Mesendoderm (in vitro differentiated cells): Measurements from ENCODE around the gene KIAA1328.
"Not testable (repeated sequence)": the region's sequence is repeated elsewhere in the genome, so short reads cannot be mapped to it uniquely, and the experiment has no call there.

Experiments
- DNase-seq: peaks from one replicate; pipeline ENCODE4 v3.0.0; 2013
- H2AK5ac ChIP-seq: 2 replicates; pipeline ENCODE4 v1.6.1; 2013; ENCODE audit warnings: low read length, inconsistent platforms
- H2BK120ac ChIP-seq: 2 replicates; pipeline ENCODE4 v1.6.1; 2013; ENCODE audit warnings: low read depth, mild to moderate bottlenecking, low read length, moderate library complexity, mixed read lengths
- H2BK15ac ChIP-seq: replicated peaks from 2 replicates; pipeline ENCODE4 v1.6.1; 2013; ENCODE audit warnings: low read depth, mild to moderate bottlenecking, moderate library complexity
- H2BK5ac ChIP-seq: 2 replicates; pipeline ENCODE4 v1.6.1; 2013; ENCODE audit warnings: low read length, inconsistent platforms
- H3K18ac ChIP-seq: 2 replicates; pipeline ENCODE4 v1.6.1; 2013; ENCODE audit warnings: mild to moderate bottlenecking, low read length, mixed read lengths
- H3K23ac ChIP-seq: one replicate; pipeline ENCODE4 v1.6.1; 2013; ENCODE audit warnings: low read length
- H3K27ac ChIP-seq: 2 replicates; pipeline ENCODE4 v1.5.1; 2013; ENCODE audit warnings: low read depth, mild to moderate bottlenecking, inconsistent platforms, low read length, moderate library complexity
- H3K27me3 ChIP-seq: 2 replicates; pipeline ENCODE4 v1.6.1; 2013; ENCODE audit warnings: low read length, control low read depth, mild to moderate bottlenecking, inconsistent platforms; ENCODE audit not compliant: insufficient read depth, poor library complexity
- H3K36me3 ChIP-seq: 2 replicates; pipeline ENCODE4 v1.6.1; 2013; ENCODE audit warnings: low read length, inconsistent platforms; ENCODE audit not compliant: control insufficient read depth, insufficient read depth
- H3K4ac ChIP-seq: one replicate; pipeline ENCODE4 v1.6.1; 2013; ENCODE audit warnings: low read depth, mild to moderate bottlenecking, low read length, moderate library complexity
- H3K4me1 ChIP-seq: 2 replicates; pipeline ENCODE4 v1.6.1; 2013; ENCODE audit warnings: low read depth, low read length, inconsistent platforms; ENCODE audit not compliant: control insufficient read depth
- H3K4me2 ChIP-seq: 2 replicates; pipeline ENCODE4 v1.6.1; 2013; ENCODE audit warnings: low read length
- H3K4me3 ChIP-seq: 2 replicates; pipeline ENCODE4 v1.5.1; 2013; ENCODE audit warnings: mild to moderate bottlenecking, low read length
- H3K56ac ChIP-seq: one replicate; pipeline ENCODE4 v1.6.1; 2013; ENCODE audit warnings: low read length
- H3K79me1 ChIP-seq: 2 replicates; pipeline ENCODE4 v1.6.1; 2013; ENCODE audit warnings: low read length, inconsistent platforms
- H3K79me2 ChIP-seq: 2 replicates; pipeline ENCODE4 v1.6.1; 2013; ENCODE audit warnings: mild to moderate bottlenecking, low read length; ENCODE audit not compliant: control insufficient read depth, insufficient read depth
- H3K9ac ChIP-seq: 2 replicates; pipeline ENCODE4 v1.6.1; 2013; ENCODE audit warnings: low read length, inconsistent platforms
- H4K5ac ChIP-seq: one replicate; pipeline ENCODE4 v1.6.1; 2013; ENCODE audit warnings: low read length
- H4K8ac ChIP-seq: one replicate; pipeline ENCODE4 v1.6.1; 2013; ENCODE audit warnings: low read depth, mild to moderate bottlenecking, control low read depth, low read length, moderate library complexity
- WGBS: extraction: QIAGEN DNeasy Blood & Tissue Kit; methylation state at CpG from one replicate; pipeline ENCODE4 v1.1.7; 2013; ENCODE audit warnings: low lambda C conversion rate, missing lambda C conversion rate; ENCODE audit not compliant: insufficient coverage; ENCODE audit errors: extremely low coverage; 5-methylcytosine and 5-hydroxymethylcytosine counted together

The KIAA1328 gene

DNA sequence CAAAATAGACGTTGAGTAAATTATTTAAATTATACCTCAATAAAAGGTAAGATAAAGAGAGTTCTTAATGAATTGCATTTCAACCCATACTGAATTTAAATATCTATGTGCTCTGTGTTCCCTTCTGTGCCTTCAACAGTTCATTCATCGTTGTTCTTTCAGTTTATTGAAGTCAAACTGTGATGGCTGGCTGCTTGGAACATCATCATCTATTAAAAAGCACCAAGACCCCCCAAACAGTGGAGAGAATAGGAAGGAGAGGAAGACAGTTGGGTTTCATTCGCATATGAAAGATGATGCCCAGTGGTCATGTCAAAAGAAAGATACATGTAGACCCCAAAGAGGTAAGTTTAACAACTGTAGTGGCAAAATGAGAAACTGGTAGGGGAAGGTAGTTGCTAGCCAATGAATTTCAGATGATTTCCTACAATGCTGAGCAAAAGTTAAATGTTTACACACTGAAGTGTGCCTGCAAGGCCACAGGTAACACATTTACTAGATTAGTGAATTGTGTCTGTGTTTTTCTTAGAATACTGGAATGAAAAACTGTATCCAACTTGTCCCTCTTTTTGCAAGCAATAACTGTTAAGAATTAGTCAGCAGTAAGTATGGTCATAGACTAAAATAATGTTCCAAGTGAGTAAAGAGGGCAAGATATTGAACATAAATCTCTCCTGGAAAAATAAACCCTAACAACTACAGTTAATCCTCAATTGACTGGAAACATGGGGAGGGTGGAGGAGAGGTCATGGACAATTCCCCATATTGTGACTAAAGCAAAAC lies 331.3 kb downstream of the KIAA1328 start:
- Histone ChIP-seq H3K18ac (no peak overlapping the region), H3K23ac (no peak overlapping the region), H2AK5ac (no peak overlapping the region), H3K27ac (no peak overlapping the region), H2BK120ac (no peak overlapping the region), H4K8ac (no peak overlapping the region), H3K4me1 (no peaks in the 10 kb centered on the region), H3K9ac (no peak overlapping the region), H3K4me3 (no peak overlapping the region), H3K36me3 (no peaks in the 10 kb centered on the region), H4K5ac (no peak overlapping the region), H2BK15ac (no peak overlapping the region), H3K27me3 (no peaks in the 10 kb centered on the region), H3K79me1 (no peaks in the 10 kb centered on the region), H3K4me2 (no peak overlapping the region), H3K79me2 (no peaks in the 10 kb centered on the region), H3K4ac (no peak overlapping the region), H3K56ac (no peak overlapping the region), H2BK5ac (no peak overlapping the region)
- no peak for DNase-seq
- no CpG with 5 or more reads among the region's 3 CpGs for WGBS

DNA sequence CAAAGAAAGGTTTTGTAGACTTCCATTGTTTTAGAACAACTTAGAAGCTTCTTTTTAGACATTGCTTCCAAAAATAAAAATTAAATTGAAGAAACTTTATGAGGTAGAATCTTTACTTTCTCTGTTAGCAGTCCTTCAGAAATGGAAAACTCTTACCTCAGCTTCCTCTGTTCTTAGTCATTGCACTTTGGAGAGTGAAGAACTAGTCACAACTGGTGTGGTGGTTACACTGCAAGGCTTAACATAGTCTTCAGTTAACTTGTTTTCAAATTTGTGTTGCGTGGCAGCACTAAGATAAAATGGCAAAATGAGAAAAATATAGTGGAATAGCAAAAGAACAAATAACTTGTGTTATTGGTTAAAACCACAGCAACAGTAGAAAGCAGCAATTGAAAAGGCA lies 332.6 kb downstream of the KIAA1328 start:
- no peak overlapping the region for H2BK5ac ChIP-seq
- no peaks in the 10 kb centered on the region for H3K79me2 ChIP-seq
- H3K36me3 ChIP-seq = no peaks in the 10 kb centered on the region
- no peak overlapping the region for H4K8ac ChIP-seq
- H3K56ac ChIP-seq = no peak overlapping the region
- no peak overlapping the region for H3K18ac ChIP-seq
- H3K4me2 ChIP-seq = no peak overlapping the region
- no peak overlapping the region for H2BK120ac ChIP-seq
- no peak overlapping the region for H3K23ac ChIP-seq
- H3K9ac ChIP-seq = no peak overlapping the region
- no peak overlapping the region for H3K4ac ChIP-seq
- no peaks in the 10 kb centered on the region for H3K27me3 ChIP-seq
- no peak overlapping the region for H3K4me3 ChIP-seq
- no peak for DNase-seq
- no CpG with 5 or more reads among the region's 1 CpG for WGBS
- H3K27ac ChIP-seq = no peak overlapping the region
- no peaks in the 10 kb centered on the region for H3K4me1 ChIP-seq
- H2AK5ac ChIP-seq = no peak overlapping the region
- no peak overlapping the region for H4K5ac ChIP-seq
- H3K79me1 ChIP-seq = no peaks in the 10 kb centered on the region
- no peak overlapping the region for H2BK15ac ChIP-seq

DNA sequence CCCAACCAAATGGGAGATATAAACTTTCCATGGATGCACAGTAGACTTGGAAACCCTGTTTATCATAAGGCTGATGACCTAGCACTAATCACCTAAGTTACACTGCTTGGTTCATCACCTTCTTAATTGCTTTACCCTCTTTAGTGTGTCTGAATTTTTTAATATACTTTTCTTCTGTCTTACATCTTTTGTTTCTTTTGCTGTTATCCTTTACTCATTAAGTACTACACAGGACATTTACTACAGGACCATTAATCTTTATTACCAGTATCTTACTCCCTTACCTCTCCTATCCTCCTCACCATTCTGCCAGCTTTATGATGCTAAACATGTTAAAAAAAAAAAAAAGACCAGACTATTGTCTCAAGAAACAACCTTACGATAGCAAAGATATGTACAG lies 333.6 kb downstream of the KIAA1328 start:
- no peaks in the 10 kb centered on the region for H3K79me1 ChIP-seq
- H3K56ac ChIP-seq = no peak overlapping the region
- no peak for DNase-seq
- no CpG with 5 or more reads among the region's 1 CpG for WGBS
- H4K8ac ChIP-seq = no peak overlapping the region
- H3K4me2 ChIP-seq = no peak overlapping the region
- H3K4ac ChIP-seq = no peak overlapping the region
- no peaks in the 10 kb centered on the region for H3K4me1 ChIP-seq
- no peak overlapping the region for H2BK5ac ChIP-seq
- no peak overlapping the region for H3K9ac ChIP-seq
- no peaks in the 10 kb centered on the region for H3K27me3 ChIP-seq
- no peak overlapping the region for H3K23ac ChIP-seq
- no peak overlapping the region for H3K4me3 ChIP-seq
- H2BK120ac ChIP-seq = no peak overlapping the region
- no peaks in the 10 kb centered on the region for H3K79me2 ChIP-seq
- H3K27ac ChIP-seq = no peak overlapping the region
- no peak overlapping the region for H3K18ac ChIP-seq
- no peak overlapping the region for H4K5ac ChIP-seq
- no peaks in the 10 kb centered on the region for H3K36me3 ChIP-seq
- H2AK5ac ChIP-seq = no peak overlapping the region
- no peak overlapping the region for H2BK15ac ChIP-seq

DNA sequence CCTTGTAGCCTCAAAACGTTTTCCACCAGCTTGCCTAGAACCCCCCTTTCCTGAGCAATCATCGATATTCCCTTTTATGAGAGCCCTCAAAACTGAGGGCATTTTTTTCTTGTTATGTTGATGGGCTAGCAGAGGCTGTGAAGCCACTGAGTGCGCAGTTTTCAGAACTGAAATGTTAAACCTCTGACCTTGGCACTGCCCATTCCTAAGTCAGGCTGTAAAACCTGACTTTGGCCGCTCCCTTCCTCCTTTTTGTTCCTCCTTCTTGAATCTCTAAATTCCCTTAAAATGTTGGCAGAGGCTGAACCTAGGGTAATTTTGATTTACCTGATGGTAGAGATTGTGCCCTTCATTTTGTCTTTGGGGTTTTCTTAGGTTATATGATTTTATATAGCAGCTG lies 334.2 kb downstream of the KIAA1328 start:
- Histone ChIP-seq H3K27ac (no peak overlapping the region), H2BK120ac (no peak overlapping the region), H3K79me2 (no peaks in the 10 kb centered on the region), H4K5ac (no peak overlapping the region), H3K56ac (no peak overlapping the region), H3K4me3 (no peak overlapping the region), H3K23ac (no peak overlapping the region), H3K4me2 (no peak overlapping the region), H3K18ac (no peak overlapping the region), H4K8ac (no peak overlapping the region), H3K9ac (no peak overlapping the region), H3K4me1 (no peaks in the 10 kb centered on the region), H3K36me3 (no peaks in the 10 kb centered on the region), H3K4ac (no peak overlapping the region), H2BK15ac (no peak overlapping the region), H3K79me1 (no peaks in the 10 kb centered on the region), H2BK5ac (no peak overlapping the region), H3K27me3 (no peaks in the 10 kb centered on the region), H2AK5ac (no peak overlapping the region)
- no peak for DNase-seq
- WGBS = no CpG with 5 or more reads among the region's 4 CpGs

DNA sequence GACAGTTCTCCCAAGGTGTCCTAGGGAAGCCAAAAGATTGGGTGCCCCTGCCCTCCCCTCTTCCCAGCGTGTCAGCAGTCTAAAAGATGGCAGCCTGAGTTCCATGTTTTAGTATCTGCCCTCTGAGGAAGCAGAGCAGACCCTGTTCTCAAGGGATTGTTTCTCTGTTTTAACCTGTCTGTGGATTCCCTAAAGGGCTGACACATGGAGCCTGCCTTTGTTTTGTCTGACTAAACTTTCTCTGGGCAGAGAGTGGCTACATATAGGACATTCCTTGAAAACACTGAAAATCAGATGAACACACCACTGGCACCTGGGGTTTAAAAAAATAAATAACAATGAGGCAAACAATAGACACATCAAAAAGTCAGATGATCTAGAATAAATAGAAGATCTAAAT lies 337.6 kb downstream of the KIAA1328 start:
- no peak overlapping the region for H2BK5ac ChIP-seq
- DNase-seq = peak; percentile 3
- H3K23ac ChIP-seq = no peak overlapping the region
- WGBS = no CpG with 5 or more reads among the region's 1 CpG
- no peak overlapping the region for H3K4ac ChIP-seq
- H2AK5ac ChIP-seq = no peak overlapping the region
- no peaks in the 10 kb centered on the region for H3K79me2 ChIP-seq
- no peak overlapping the region for H3K4me2 ChIP-seq
- H4K5ac ChIP-seq = no peak overlapping the region
- no peaks in the 10 kb centered on the region for H3K27me3 ChIP-seq
- no peak overlapping the region for H4K8ac ChIP-seq
- no peak overlapping the region for H3K4me3 ChIP-seq
- no peak overlapping the region for H2BK120ac ChIP-seq
- H3K9ac ChIP-seq = no peak overlapping the region
- H3K56ac ChIP-seq = no peak overlapping the region
- no peak overlapping the region for H2BK15ac ChIP-seq
- no peak overlapping the region for H3K27ac ChIP-seq
- H3K18ac ChIP-seq = no peak overlapping the region
- H3K4me1 ChIP-seq = no peaks in the 10 kb centered on the region
- no peaks in the 10 kb centered on the region for H3K79me1 ChIP-seq
- H3K36me3 ChIP-seq = no peaks in the 10 kb centered on the region

DNA sequence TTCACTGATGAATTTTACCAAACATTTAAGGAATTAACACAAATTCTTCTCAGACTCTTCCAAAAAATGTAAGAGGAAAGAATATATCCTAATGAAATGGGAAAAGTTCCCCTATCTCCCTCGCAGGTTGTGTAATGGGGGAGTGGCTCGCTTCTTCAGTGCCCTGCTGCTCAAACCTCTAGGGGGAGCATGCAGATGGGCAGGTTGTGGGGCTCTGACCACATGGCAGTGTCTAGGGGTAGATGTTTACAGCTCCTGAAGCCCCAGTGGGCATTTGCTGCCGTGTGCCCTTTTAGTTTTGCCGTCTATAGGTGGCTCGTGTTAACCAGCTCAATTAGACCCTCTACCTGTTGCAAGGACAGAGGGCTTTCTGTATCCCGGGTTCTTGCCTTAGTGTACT lies 338.0 kb downstream of the KIAA1328 start:
- not testable (repeated sequence) for H3K27ac ChIP-seq, H4K8ac ChIP-seq, H3K18ac ChIP-seq, H3K4me2 ChIP-seq, H2BK120ac ChIP-seq, H3K36me3 ChIP-seq, H3K79me2 ChIP-seq, H3K79me1 ChIP-seq, H3K4me3 ChIP-seq, H4K5ac ChIP-seq, H2AK5ac ChIP-seq, H3K23ac ChIP-seq, H2BK5ac ChIP-seq, H3K27me3 ChIP-seq, H3K4me1 ChIP-seq, H3K56ac ChIP-seq, H2BK15ac ChIP-seq, H3K9ac ChIP-seq, H3K4ac ChIP-seq
- peak; percentile 31 for DNase-seq
- WGBS = no CpG with 5 or more reads among the region's 6 CpGs
